ENCODE results near the gene MKRN3.
"Not testable (repeated sequence)": the region's sequence is repeated elsewhere in the genome, so short reads cannot be mapped to it uniquely, and the experiment has no call there.

Gene MKRN3

GRCh38 chr15:23588268-23588667, 22.8 kb downstream of the MKRN3 start:
- no peak for DNase-seq (ENCODE audit: low read depth in 3 of 3, low spot score in 1 of 3)

GRCh38 chr15:23589012-23589411, 23.5 kb downstream of the MKRN3 start:
- DNase-seq (ENCODE audit: low read depth in 3 of 3, low spot score in 1 of 3): no peak

GRCh38 chr15:23594252-23594770, 28.8 kb downstream of the MKRN3 start:
- DNase-seq (ENCODE audit: low read depth in 3 of 3, low spot score in 1 of 3): no peak

- no peak for DNase-seq (ENCODE audit: low read depth in 3 of 3, low spot score in 1 of 3)
Observed at GRCh38 chr15:23595368-23595767, 29.9 kb downstream of the MKRN3 start.

GRCh38 chr15:23596736-23597135, 31.3 kb downstream of the MKRN3 start:
- DNase-seq (ENCODE audit: low read depth in 3 of 3, low spot score in 1 of 3): no peak

- not testable (repeated sequence) for DNase-seq (ENCODE audit: low read depth in 3 of 3, low spot score in 1 of 3)
Observed at GRCh38 chr15:23597278-23597677, 31.8 kb downstream of the MKRN3 start.

- no peak for DNase-seq (ENCODE audit: low read depth in 3 of 3, low spot score in 1 of 3)
Observed at GRCh38 chr15:23599053-23599452, 33.6 kb downstream of the MKRN3 start.

GRCh38 chr15:23602124-23602523, 36.6 kb downstream of the MKRN3 start:
- no peak for DNase-seq (ENCODE audit: low read depth in 3 of 3, low spot score in 1 of 3)

- no peak for DNase-seq (ENCODE audit: low read depth in 3 of 3, low spot score in 1 of 3)
Observed at GRCh38 chr15:23606226-23606625, 40.8 kb downstream of the MKRN3 start.

- no peak for DNase-seq (ENCODE audit: low read depth in 3 of 3, low spot score in 1 of 3)
Observed at GRCh38 chr15:23616536-23616935, 51.1 kb downstream of the MKRN3 start.

Data from stimulated activated CD4-positive, alpha-beta T cell treated with anti-CD3 and anti-CD28 coated beads, TNF-alpha, amount 100 ng/mL, for 1 hour (primary cell).